Lung (tissue), 12 donors: Measurements from ENCODE around the gene AIF1L. TPM values are rescaled to one million over a fixed set of nuclear protein-coding genes. Genes with fewer than 3 reads are reported as not detected.
A peak's percentile ranks its signal among the peaks of the same experiment; 100 is the strongest.

Experiments used
- ATAC-seq: fragments of 200-7000 bp; cut with Tn5 transposase; one replicate; pipeline ENCODE4 v1.9.1; 2020; ENCODE audit warnings: moderate number of reproducible peaks; ENCODE audit not compliant: insufficient read depth, low FRiP score
- DNase-seq, 3 donors: peaks; one replicate each; pipeline ENCODE4 v3.0.0-alpha.2; 2013 to 2017
- H3K27ac ChIP-seq, 2 donors: one replicate each; pipeline ENCODE4 v1.5.1; 2013; ENCODE audit warnings: mild to moderate bottlenecking in 2 of 2, moderate library complexity in 2 of 2, control low read depth in 1 of 2, inconsistent platforms in 1 of 2, low read depth in 1 of 2, low read length in 1 of 2
- H3K27me3 ChIP-seq, 3 donors: one replicate each; pipeline ENCODE4 v1.5.1; 2013; ENCODE audit warnings: low read length in 2 of 3; ENCODE audit not compliant: control insufficient read depth in 3 of 3, insufficient read depth in 3 of 3
- H3K36me3 ChIP-seq, 4 donors: one replicate each; pipeline ENCODE4 v1.5.1; 2013; ENCODE audit warnings: low read length in 4 of 4, mild to moderate bottlenecking in 1 of 4, moderate library complexity in 1 of 4; ENCODE audit not compliant: control insufficient read depth in 4 of 4, insufficient read depth in 4 of 4
- H3K4me1 ChIP-seq, 5 donors: one replicate each; pipeline ENCODE4 v1.5.1; 2013; ENCODE audit warnings: low read length in 5 of 5, mild to moderate bottlenecking in 2 of 5, moderate library complexity in 1 of 5; ENCODE audit not compliant: control insufficient read depth in 5 of 5, insufficient read depth in 5 of 5
- H3K4me3 ChIP-seq: one replicate; pipeline ENCODE4 v1.5.1; 2013; ENCODE audit warnings: mild to moderate bottlenecking, control low read depth, moderate library complexity
- H3K9ac ChIP-seq, 2 donors: one replicate each; pipeline ENCODE4 v1.5.1; 2013; ENCODE audit warnings: low read length in 2 of 2, control low read depth in 1 of 2; ENCODE audit not compliant: insufficient read depth in 1 of 2
- H3K9me3 ChIP-seq, 4 donors: one replicate each; pipeline ENCODE4 v1.5.1; 2013; ENCODE audit warnings: low read length in 3 of 4, mild to moderate bottlenecking in 1 of 4, moderate library complexity in 1 of 4; ENCODE audit not compliant: control insufficient read depth in 4 of 4, insufficient read depth in 3 of 4
- CTCF ChIP-seq: IDR thresholded peaks from 2 replicates; pipeline ENCODE4 v1.5.1; 2012; ENCODE audit warnings: mild to moderate bottlenecking; ENCODE audit errors: control extremely low read depth, extremely low read depth
- WGBS, 2 donors: extraction: QIAGEN DNeasy Blood & Tissue Kit; methylation state at CpG; one replicate each; pipeline ENCODE4 v1.1.7; 2013; 5-methylcytosine and 5-hydroxymethylcytosine counted together
- polyA plus RNA-seq, 2 donors: library from polyadenylated mRNA; stranded (reverse); fragments of 200-250 nt; gene quantifications; one replicate each; pipeline ENCODE4 v1.2.1, GENCODE V29; 2013
- total RNA-seq, 2 donors: library from RNA; depleted of rRNA in 1 of 2; stranded (reverse); fragments of >200 nt in 1 of 2; gene quantifications; one replicate each; pipeline ENCODE4 v1.2.1, GENCODE V29; 2014 to 2021
- donor health status: control.
- donor health status: control.
- donor health status: Bipolar disorder and iron deficiency.
- donor health status: healthy.
- donor health status: DM: yes; HTN: yes; CAD: no.

AIF1L gene
- total and polyA plus RNA-seq, 4 donors, result 3.2 to 16.5 (median 6.9) TPM

DNA sequence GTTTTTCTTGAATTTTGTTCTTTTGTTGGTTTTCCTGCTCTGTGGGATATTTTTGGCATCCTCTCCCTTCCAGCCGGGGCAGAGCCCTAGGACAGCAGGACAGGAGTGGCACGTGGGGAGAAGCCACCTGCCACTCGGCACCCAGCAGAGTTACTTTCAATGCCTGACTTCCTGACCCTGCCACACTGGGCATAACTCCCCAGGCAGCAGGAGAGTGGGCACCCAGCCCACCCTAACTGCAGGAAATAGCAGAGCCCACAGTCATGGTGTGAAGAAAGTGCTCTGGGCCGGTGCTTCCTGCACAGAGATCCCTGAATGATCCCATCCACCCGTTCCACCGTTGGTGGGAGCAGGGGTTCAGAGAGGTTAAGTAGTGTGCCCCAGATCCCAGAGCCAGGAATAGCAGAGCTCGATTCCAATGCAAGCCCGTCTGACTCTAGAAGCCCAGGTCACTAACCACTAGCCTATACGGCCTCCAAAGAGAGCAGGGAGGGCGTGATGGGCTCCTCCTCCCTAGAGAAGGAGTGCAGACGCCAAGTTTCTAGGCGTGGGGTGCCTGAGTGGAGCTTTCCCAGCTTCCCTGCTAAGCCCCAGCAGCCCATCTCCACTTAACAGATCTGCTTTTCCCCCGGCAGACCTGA lies 20.9 kb downstream of the AIF1L start:
- ATAC-seq, result peak; percentile 16
- Histone ChIP-seq H3K9ac (no peak overlapping the region), H3K4me1 (peaks cover 0 to 3% (median 0%) of the 10 kb centered on the region in 5 donors), H3K4me3 (no peak overlapping the region), H3K36me3 (no peaks in the 10 kb centered on the region), H3K9me3 (no peaks in the 10 kb centered on the region), H3K27ac (peak overlapping the region; percentile 10 to 56), H3K27me3 (no peaks in the 10 kb centered on the region)
- no peak for TF ChIP-seq CTCF
- 30 to 42% methylated on average over 13 of the region's 13 CpGs for WGBS, 2 donors
- DNase-seq, result no peak

GRCh38 chr9:131117762-131118145 lies 21.4 kb downstream of the AIF1L start:
- peak overlapping the region; percentile 10 to 56 for H3K27ac ChIP-seq
- ATAC-seq (no peak), DNase-seq (no peak)
- H3K4me1 ChIP-seq, result peaks cover 0 to 3% (median 0%) of the 10 kb centered on the region in 5 donors
- H3K9me3 ChIP-seq, result no peaks in the 10 kb centered on the region
- 63 to 67% methylated on average over 4 of the region's 4 CpGs for WGBS, 2 donors
- no peak for TF ChIP-seq CTCF
- H3K9ac ChIP-seq, result no peak overlapping the region
- no peaks in the 10 kb centered on the region for H3K36me3 ChIP-seq
- no peaks in the 10 kb centered on the region for H3K27me3 ChIP-seq
- H3K4me3 ChIP-seq, result no peak overlapping the region

DNA sequence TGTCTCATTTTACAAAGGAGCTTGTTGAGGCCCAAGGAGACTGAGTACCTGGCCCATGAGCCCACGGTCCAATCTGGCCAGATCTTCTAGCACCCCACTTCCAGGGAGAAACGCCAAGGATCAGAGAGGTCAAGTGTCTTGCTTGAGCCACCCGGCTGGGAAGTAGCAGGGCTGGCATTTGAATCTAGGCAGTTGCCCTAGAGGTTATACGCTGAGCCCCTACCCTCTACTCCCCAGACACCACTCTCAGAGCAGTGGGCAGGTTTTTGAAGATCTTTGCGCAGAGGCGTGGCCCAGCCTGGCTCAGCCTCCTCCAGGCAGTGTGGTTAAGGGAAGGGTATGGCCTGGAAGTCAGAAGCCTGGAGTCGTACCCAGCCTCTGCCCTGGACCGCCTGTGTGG lies 23.3 kb downstream of the AIF1L start:
- 85 to 90% methylated on average over 8 of the region's 8 CpGs for WGBS, 2 donors
- no peak for DNase-seq
- H3K4me3 ChIP-seq, result no peak overlapping the region

More for the DNA sequence above, 23.3 kb downstream of the AIF1L start:
- no peak for TF ChIP-seq CTCF
- no peak for ATAC-seq
- no peaks in the 10 kb centered on the region for H3K27me3 ChIP-seq
- no peaks in the 10 kb centered on the region for H3K9me3 ChIP-seq
- H3K36me3 ChIP-seq, result no peaks in the 10 kb centered on the region
- peaks cover 0 to 3% (median 0%) of the 10 kb centered on the region in 5 donors for H3K4me1 ChIP-seq
- H3K27ac ChIP-seq, result no peak overlapping the region
- no peak overlapping the region for H3K9ac ChIP-seq
